ENCODE data around the gene HUS1. TPM values are rescaled to one million over a fixed set of nuclear protein-coding genes. Genes with fewer than 3 reads are reported as not detected.

The HUS1 gene
- total and polyA plus RNA-seq, 2 of the 8 experiments (the other 6 are each of a cell fraction or from before 2014, with no cell fraction given) = 15.0 to 33.0 TPM

DNA sequence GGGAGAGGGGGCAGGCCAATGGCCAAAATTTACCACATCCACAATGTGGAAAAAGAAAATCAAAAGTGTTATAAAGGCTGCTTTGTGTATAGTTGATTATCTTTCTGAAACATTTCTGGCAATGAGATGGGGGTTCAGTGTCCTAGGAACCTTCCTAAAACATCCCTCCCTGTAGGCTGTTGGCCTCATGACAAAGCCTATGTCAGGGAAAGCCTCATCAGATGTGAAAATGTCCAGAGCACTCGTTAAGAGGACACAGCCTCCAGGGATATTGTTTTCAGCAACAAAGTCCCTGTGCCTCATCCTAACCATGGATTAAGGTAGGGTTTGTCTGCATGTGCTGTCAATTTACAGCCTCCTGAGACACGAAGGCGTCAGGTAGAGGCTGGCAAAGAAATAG lies 32.5 kb upstream of the HUS1 start:
- Histone ChIP-seq H3K4me3 (ENCODE audit: extremely low read depth in 1 of 4, insufficient read depth in 2 of 4, low read depth in 3 of 4, low read length in 4 of 4) (no peak overlapping the region), H3K79me1 (ENCODE audit: low read depth, low read length) (no peaks in the 10 kb centered on the region), H2BK120ac (replicated peaks; ENCODE audit: low read depth, low read length) (no peak overlapping the region), H4K20me1 (replicated peaks in 1 of 2; ENCODE audit: control insufficient read depth in 1 of 2, insufficient read depth in 2 of 2, low read length in 2 of 2) (no peaks in the 10 kb centered on the region), H4K5ac (ENCODE audit: insufficient read length, low read depth, low read length) (no peak overlapping the region), H3K23me2 (ENCODE audit: low read depth, low read length) (0 out of 2 replicates have a peak, but pooled peaks cover 2% of the 10 kb centered on the region), H4K91ac (replicated peaks; ENCODE audit: insufficient read length, low read length) (no peak overlapping the region), H2AK5ac (ENCODE audit: low read depth, low read length) (no peak overlapping the region), H3K56ac (replicated peaks; ENCODE audit: insufficient read length, low read depth, low read length) (no peak overlapping the region), H3K36me3 (ENCODE audit: control insufficient read depth in 2 of 4, insufficient read depth in 4 of 4, low read length in 3 of 4) (no peaks in the 10 kb centered on the region), H3K18ac (ENCODE audit: extremely low read depth, low read length) (no peak overlapping the region), H2BK5ac (ENCODE audit: low read depth, low read length) (no peak overlapping the region), H3K4ac (replicated peaks; ENCODE audit: insufficient read length, low read depth, low read length) (no peak overlapping the region), H2BK15ac (ENCODE audit: low read length) (no peak overlapping the region), H3K27me3 (replicated peaks in 1 of 4; ENCODE audit: control insufficient read depth in 3 of 4, extremely low read depth in 1 of 4, insufficient read depth in 3 of 4, low read length in 3 of 4) (peaks cover 0 to 3% (median 0%) of the 10 kb centered on the region in 4 experiments; a peak in 1 of 7 replicates), H3K23ac (ENCODE audit: insufficient read length) (no peak overlapping the region), H2AFZ (ENCODE audit: low read length) (no peak overlapping the region), H4K8ac (ENCODE audit: extremely low read depth, insufficient read depth, low read length) (no peak overlapping the region), H3K9me3 (ENCODE audit: insufficient read depth in 2 of 2, low read depth in 1 of 2, low read length in 1 of 2) (no peaks in the 10 kb centered on the region), H3K27ac (ENCODE audit: low read depth, low read length) (no peak overlapping the region), H3K4me2 (ENCODE audit: insufficient read depth in 1 of 2, low read depth in 2 of 2, low read length in 2 of 2) (no peak overlapping the region), H3K4me1 (replicated peaks in 1 of 4; ENCODE audit: control insufficient read depth in 3 of 4, insufficient read depth in 4 of 4, low read length in 3 of 4) (no peaks in the 10 kb centered on the region), H2BK12ac (ENCODE audit: low read depth, low read length) (no peak overlapping the region), H2BK20ac (ENCODE audit: low read length) (no peak overlapping the region), H3K14ac (ENCODE audit: insufficient read length) (no peak overlapping the region), H3K79me2 (ENCODE audit: control insufficient read depth in 1 of 2, insufficient read depth in 2 of 2, low read length in 2 of 2) (no peaks in the 10 kb centered on the region), H3K9ac (replicated peaks in 1 of 4; ENCODE audit: extremely low read depth in 1 of 4, low read depth in 3 of 4, low read length in 3 of 4) (no peak overlapping the region)
- FAIRE-seq (no peak), DNase-seq (ENCODE audit: low read depth in 1 of 2, low spot score in 2 of 2) (no peak)
- 90% methylated on average over 3 of the region's 3 CpGs; no CpG with 5 or more reads in 1 of the 2 experiments for WGBS, 2 experiments (ENCODE audit: extremely low coverage in 1 of 2, insufficient coverage in 1 of 2, insufficient read length in 1 of 2, insufficient replicate concordance in 2 of 2, low coverage in 1 of 2, low lambda C conversion rate in 2 of 2, missing lambda C conversion rate in 1 of 2)
- TF ChIP-seq HDAC2 (IDR thresholded peaks at IDR 0.05; ENCODE audit: borderline replicate concordance in 1 of 2, low read depth in 2 of 2, low read length in 2 of 2) = no peak
- TF ChIP-seq TAF7 (optimal IDR thresholded peaks at IDR 0.05; ENCODE audit: borderline replicate concordance, low read depth, low read length) = no peak
- TF ChIP-seq TBP (IDR thresholded peaks at IDR 0.05; ENCODE audit: low read depth, low read length) = no peak
- TF ChIP-seq USF2 (IDR thresholded peaks at IDR 0.05; ENCODE audit: low read length) = no peak
- no peak for TF ChIP-seq YY1 (IDR thresholded peaks at IDR 0.05; ENCODE audit: low read depth, low read length)
- no peak for TF ChIP-seq JUN (IDR thresholded peaks at IDR 0.05; ENCODE audit: low read depth, low read length)
- no peak for TF ChIP-seq ASH2L (IDR thresholded peaks at IDR 0.05; ENCODE audit: low read length)
- ChIA-PET POLR2A (ENCODE audit: partially characterized antibody) (no interaction called here), CTCF (ENCODE audit: partially characterized antibody) (interaction anchor here (2.5 kb wide), 1 partner anchor 23 kb away, joined by 9 read pairs; no protein-coding TSS in a partner anchor)
